GM21717 (cell line): Measurements from ENCODE around the gene SRRM3.
A peak's percentile ranks its signal among the peaks of the same experiment; 100 is the strongest.
"Not testable (repeated sequence)": the region's sequence is repeated elsewhere in the genome, so short reads cannot be mapped to it uniquely, and the experiment has no call there.

Experiments used
- ATAC-seq: cut with Tn5 transposase; IDR thresholded peaks from one replicate; pipeline ENCODE4 v1.9.1; 2021; ENCODE audit warnings: mild to moderate bottlenecking, moderate library complexity; ENCODE audit not compliant: unreplicated experiment

Gene SRRM3

GRCh38 chr7:76285604-76286374 lies 84.1 kb downstream of the SRRM3 start:
- ATAC-seq = no peak

- ATAC-seq = no peak
These were observed 85.2 kb downstream of the SRRM3 start for GRCh38 chr7:76286842-76287403.

- not testable (repeated sequence) for ATAC-seq
These were observed 89.2 kb downstream of the SRRM3 start for GRCh38 chr7:76290847-76291350.

GRCh38 chr7:76291351-76292212 lies 89.9 kb downstream of the SRRM3 start:
- ATAC-seq = peak; percentile 64

- ATAC-seq = no peak
These were observed 90.5 kb downstream of the SRRM3 start for GRCh38 chr7:76292213-76292573.

- ATAC-seq = not testable (repeated sequence)
These were observed 91.2 kb downstream of the SRRM3 start for GRCh38 chr7:76292911-76293310.

GRCh38 chr7:76293407-76293901 lies 91.8 kb downstream of the SRRM3 start:
- ATAC-seq = no peak

- ATAC-seq = no peak
These were observed 92.8 kb downstream of the SRRM3 start for GRCh38 chr7:76294344-76295024.

GRCh38 chr7:76296743-76297740 lies 95.3 kb downstream of the SRRM3 start:
- no peak for ATAC-seq

- no peak for ATAC-seq
These were observed 98.6 kb downstream of the SRRM3 start for GRCh38 chr7:76300166-76300731.

- ATAC-seq = no peak
These were observed 99.3 kb downstream of the SRRM3 start for GRCh38 chr7:76301000-76301399.

GRCh38 chr7:76302347-76303201 lies 100.9 kb downstream of the SRRM3 start, which contains the start of gene HSPB1:
Gene HSPB1, plus strand, starts transcription at chr7:76302673. Its CDS starts 40 bp downstream, at chr7:76302713.
- no peak for ATAC-seq

GRCh38 chr7:76303202-76304147 lies 101.8 kb downstream of the SRRM3 start:
- ATAC-seq = peak; percentile 37

GRCh38 chr7:76304888-76305375 lies 103.2 kb downstream of the SRRM3 start:
- ATAC-seq = no peak

- not testable (repeated sequence) for ATAC-seq
These were observed 107.2 kb downstream of the SRRM3 start for GRCh38 chr7:76308874-76309273.

- not testable (repeated sequence) for ATAC-seq
These were observed 107.8 kb downstream of the SRRM3 start for GRCh38 chr7:76309341-76310101.
